Activated T-helper 2 cell treated with anti-CD3 and anti-CD28 coated beads, Interferon-gamma antibody, Interleukin-2, Interleukin-4, amounts not matched to agents 10 μg/mL and 5 μg/mL and 100 μg/mL, durations not matched to agents 14 hours and 24 hours and 36 hours (primary cell): ENCODE data around the gene LGALS9C. TPM values are rescaled to one million over a fixed set of nuclear protein-coding genes. Genes with fewer than 3 reads are reported as not detected.
"Not testable (repeated sequence)": the region's sequence is repeated elsewhere in the genome, so short reads cannot be mapped to it uniquely, and the experiment has no call there.

Experiments
- DNase-seq: peaks from one replicate; pipeline ENCODE4 v3.0.0; 2021; ENCODE audit warnings: low spot score
- H3K27ac Mint-ChIP-seq: one replicate; pipeline ENCODE4 v1.8.0; 2021; ENCODE audit warnings: mixed read lengths
- H3K27me3 Mint-ChIP-seq: one replicate; pipeline ENCODE4 v1.8.0; 2021; ENCODE audit warnings: low read depth, mixed read lengths
- H3K36me3 Mint-ChIP-seq: one replicate; pipeline ENCODE4 v1.8.0; 2021; ENCODE audit warnings: low read depth, mixed read lengths
- H3K4me1 Mint-ChIP-seq: one replicate; pipeline ENCODE4 v1.8.0; 2021; ENCODE audit warnings: low read depth, mixed read lengths
- H3K4me3 Mint-ChIP-seq: one replicate; pipeline ENCODE4 v1.8.0; 2021; ENCODE audit warnings: low read depth, mild to moderate bottlenecking, moderate library complexity, mixed read lengths
- H3K9me3 Mint-ChIP-seq: one replicate; pipeline ENCODE4 v1.8.0; 2021; ENCODE audit warnings: mixed read lengths
- intact Hi-C: fragments of 100-400 bp; cut with micrococcal nuclease; formaldehyde crosslinking; loops from one replicate; pipeline ENCODE4 v1.15.1; 2023
- total RNA-seq: library from RNA; stranded (reverse); gene quantifications from 2 replicates; pipeline ENCODE4 v1.2.3, GENCODE V29; 2022

LGALS9C gene
- total RNA-seq: 0.34 and 0.91 TPM in 2 replicates

DNA sequence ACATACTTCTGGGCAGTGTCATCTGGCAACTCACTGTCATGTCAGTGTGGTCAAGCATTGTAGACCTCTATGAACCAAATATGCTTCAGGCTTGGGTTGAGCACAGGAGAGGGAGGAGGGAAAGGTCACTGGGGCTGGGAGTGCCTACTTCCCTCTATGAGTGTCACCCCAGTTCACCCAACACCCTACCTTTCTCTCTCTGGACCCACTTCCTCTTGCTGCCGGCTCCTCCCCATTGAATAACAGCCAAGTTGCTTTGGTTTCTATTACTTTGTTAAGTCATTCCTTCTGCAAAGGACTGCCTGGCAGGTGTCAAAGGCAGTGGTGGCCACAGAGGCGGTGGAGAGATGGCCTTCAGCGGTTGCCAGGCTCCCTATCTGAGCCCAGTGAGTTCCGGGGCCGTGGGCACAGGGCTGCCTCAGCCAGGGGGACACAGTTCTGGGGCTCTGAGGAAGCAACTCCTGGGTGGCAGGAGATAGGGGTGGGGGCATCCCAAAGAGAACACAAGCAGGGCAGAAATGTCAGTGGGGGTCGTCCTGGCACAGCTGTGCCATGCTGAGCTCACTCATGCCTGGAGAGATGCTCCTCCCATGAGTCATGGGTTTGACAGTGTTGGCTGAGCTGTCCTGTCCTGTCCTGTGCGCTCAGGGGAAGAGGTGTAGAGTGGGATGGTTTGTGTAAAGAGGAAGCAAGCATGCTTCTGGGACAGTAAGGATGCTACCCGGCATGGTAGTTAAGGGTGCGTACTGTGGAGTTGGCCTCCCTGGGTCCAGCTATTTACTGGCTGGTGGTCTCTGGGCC lies at the start of gene LGALS9C:
LGALS9C (plus strand) TSS at position 282 of the 801 bp plus-strand sequence; CDS start at position 348, 66 bp downstream.
- H3K4me1 Mint-ChIP-seq, intact Hi-C loops, DNase-seq, H3K27me3 Mint-ChIP-seq, H3K36me3 Mint-ChIP-seq, H3K9me3 Mint-ChIP-seq: not testable (repeated sequence)
- Mint-ChIP-seq H3K27ac (peak within 1 kb of the TSS; percentile 47), H3K4me3 (peak within 1 kb of the TSS; percentile 56)

DNA sequence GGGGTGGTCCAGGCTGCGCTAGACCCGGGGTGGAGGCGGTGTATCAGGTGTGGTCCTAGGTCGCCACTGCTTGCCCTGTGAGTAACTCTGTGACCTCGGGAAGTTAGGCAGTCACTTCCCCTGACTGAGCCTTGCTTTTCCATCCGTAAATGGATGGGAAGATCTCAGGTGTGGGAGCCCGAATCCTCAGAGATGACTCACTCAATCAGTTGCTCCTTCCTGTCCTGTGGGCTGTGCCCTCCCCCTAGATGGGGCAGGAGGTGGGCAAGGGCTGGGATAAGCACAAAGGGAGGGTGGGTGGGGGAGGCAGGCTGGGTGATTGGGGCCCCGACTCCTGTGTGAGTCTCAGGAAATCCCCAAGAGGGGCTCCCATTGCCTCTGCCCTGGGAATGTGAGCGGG lies 44.4 kb upstream of the LGALS9C start:
- DNase-seq, H3K36me3 Mint-ChIP-seq, H3K4me1 Mint-ChIP-seq, H3K4me3 Mint-ChIP-seq, H3K27me3 Mint-ChIP-seq, intact Hi-C loops, H3K9me3 Mint-ChIP-seq, H3K27ac Mint-ChIP-seq: not testable (repeated sequence)

DNA sequence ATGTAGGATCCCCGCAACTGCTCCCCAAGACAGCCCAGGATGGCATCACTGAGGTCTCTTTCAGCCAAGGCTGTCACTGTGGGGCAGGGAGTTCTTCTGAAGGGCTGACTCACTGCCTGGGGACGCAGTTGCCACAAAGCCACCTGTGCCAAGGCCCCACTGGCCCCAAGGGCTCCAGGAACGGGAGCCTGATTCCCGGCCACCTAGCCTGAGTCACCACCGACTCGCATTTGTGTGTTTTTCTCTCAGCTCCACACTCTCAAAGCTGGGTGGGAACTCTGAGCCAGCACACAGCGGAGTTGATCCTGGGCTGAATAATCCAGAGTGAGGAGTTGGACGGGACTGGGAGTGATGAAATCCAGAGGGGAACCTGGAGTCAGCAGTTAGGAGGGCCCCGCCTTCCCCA lies 37.1 kb upstream of the LGALS9C start:
- intact Hi-C loops, H3K9me3 Mint-ChIP-seq, H3K36me3 Mint-ChIP-seq, DNase-seq, H3K4me1 Mint-ChIP-seq, H3K4me3 Mint-ChIP-seq, H3K27ac Mint-ChIP-seq, H3K27me3 Mint-ChIP-seq: not testable (repeated sequence)

DNA sequence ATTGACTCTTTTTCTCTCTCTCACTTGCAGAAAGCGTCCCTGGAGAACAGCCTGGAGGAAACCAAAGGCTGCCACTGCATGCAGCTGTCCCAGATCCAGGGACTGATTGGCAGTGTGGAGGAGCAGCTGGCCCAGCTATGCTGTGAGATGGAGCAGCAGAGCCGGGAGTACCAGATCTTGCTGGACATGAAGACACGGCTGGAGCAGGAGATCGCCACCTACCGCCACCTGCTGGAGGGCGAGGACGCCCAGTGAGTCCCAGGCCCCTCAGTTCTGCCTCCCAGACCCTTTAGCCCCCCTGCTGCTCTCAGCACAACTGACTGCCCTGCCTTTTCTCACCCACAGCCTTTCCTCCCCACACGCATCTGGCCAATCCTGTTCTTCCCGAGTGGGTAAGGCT lies 34.5 kb upstream of the LGALS9C start:
- intact Hi-C loops, H3K27me3 Mint-ChIP-seq: not testable (repeated sequence)

DNA sequence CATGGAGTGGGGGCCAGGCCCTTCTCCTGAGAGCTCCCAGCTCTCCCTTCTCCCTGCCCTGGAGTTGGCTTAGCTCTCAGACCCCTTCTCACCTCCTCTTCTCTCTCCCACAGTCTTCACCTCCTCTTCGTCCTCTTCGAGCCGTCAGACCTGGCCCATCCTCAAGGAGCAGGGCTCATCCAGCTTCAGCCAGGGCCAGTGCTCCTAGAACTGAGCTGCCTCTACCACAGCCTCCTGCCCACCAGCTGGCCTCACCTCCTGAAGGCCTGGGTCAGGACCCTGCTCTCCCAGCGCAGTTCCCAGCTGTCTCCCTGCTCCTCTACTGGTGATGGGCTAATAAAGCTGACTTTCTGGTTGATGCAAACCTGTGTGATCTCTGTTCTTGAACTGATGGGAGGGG lies 34.1 kb upstream of the LGALS9C start:
- H3K4me1 Mint-ChIP-seq, H3K4me3 Mint-ChIP-seq, H3K36me3 Mint-ChIP-seq, H3K9me3 Mint-ChIP-seq, H3K27ac Mint-ChIP-seq, H3K27me3 Mint-ChIP-seq, DNase-seq, intact Hi-C loops: not testable (repeated sequence)

More for the DNA sequence above, 34.5 kb upstream of the LGALS9C start:
- not testable (repeated sequence) for H3K9me3 Mint-ChIP-seq, H3K4me3 Mint-ChIP-seq, H3K4me1 Mint-ChIP-seq, H3K27ac Mint-ChIP-seq, H3K36me3 Mint-ChIP-seq
- DNase-seq: peak; percentile 23

DNA sequence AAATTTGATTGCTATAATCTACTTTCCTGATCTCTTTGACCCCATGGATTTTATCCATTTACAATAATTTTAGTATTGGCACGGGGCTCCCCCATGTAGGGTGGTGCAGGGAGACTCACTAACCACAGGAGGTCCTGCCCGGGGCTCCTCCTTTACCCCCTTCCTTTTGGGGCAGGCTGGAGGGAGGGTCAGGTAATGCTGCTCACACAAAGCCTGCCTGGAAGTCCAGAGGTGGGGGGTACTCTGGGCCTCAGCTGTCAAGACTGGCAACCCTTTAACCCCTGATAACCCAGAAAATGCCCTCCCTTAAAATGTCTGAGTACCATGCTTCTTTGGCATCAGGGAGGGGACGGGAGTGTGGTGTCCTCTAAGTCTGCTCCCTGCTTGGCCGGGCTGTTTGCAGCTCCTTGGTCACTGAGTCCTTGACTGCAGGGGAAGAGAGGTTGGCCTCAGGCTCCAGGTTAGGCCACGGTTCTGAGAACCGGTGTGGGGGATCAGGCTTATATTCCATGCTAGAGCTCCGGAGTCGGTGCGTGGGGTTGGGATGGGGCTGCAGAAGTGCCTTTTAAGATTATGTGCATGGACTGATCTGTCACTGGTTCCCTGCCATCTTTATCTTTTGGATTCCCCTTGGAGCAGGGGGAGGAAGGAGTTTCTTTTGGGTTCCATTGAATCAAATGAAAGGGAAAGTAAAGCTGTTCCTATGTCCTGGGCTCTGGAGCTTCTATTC lies 28.9 kb upstream of the LGALS9C start:
- H3K27me3 Mint-ChIP-seq, H3K4me1 Mint-ChIP-seq, DNase-seq, H3K27ac Mint-ChIP-seq, H3K36me3 Mint-ChIP-seq, H3K9me3 Mint-ChIP-seq, H3K4me3 Mint-ChIP-seq, intact Hi-C loops: not testable (repeated sequence)

DNA sequence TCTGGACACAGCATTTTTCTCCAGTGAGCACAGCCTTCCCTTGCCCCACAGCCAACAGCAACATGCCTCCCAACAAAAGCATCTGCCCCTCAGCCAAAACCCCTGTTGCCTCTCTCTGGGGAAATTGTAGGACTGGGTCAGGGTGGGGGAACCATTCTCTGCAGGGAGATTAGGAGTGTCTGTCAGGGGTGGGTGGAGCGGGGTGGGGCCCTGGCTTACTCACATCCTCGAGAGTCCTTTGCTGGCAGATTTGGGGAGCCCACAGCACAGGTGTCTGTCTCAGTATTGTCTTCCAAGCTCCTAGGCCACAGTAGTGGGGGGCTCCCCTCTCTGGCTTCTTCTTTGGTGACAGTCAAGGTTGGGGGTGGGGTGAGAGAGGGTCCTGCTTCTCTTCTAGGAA lies 28.3 kb upstream of the LGALS9C start:
- H3K27ac Mint-ChIP-seq, intact Hi-C loops, H3K4me1 Mint-ChIP-seq, H3K27me3 Mint-ChIP-seq, H3K9me3 Mint-ChIP-seq, H3K36me3 Mint-ChIP-seq, H3K4me3 Mint-ChIP-seq, DNase-seq: not testable (repeated sequence)

DNA sequence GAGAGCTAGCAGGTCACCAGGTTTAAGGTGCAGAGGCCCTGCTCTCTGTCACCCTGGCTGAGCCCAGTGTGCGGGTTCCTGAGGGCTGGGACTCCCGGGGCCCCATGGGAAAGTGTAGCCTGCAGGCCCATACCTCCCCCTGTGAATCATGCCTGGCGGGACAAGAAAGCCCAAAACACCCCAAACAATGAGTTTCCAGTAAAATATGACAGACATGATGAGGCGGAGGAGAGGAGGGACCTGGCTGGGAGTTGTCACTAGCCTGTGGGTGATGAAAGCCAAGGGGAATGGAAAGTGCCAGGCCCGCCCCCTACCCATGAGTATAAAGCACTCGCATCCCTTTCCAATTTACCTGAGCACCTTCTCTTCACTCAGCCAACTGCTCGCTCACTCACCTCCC lies 26.8 kb upstream of the LGALS9C start:
- H3K4me1 Mint-ChIP-seq, H3K9me3 Mint-ChIP-seq, H3K36me3 Mint-ChIP-seq, DNase-seq, H3K27ac Mint-ChIP-seq, intact Hi-C loops, H3K27me3 Mint-ChIP-seq, H3K4me3 Mint-ChIP-seq: not testable (repeated sequence)

DNA sequence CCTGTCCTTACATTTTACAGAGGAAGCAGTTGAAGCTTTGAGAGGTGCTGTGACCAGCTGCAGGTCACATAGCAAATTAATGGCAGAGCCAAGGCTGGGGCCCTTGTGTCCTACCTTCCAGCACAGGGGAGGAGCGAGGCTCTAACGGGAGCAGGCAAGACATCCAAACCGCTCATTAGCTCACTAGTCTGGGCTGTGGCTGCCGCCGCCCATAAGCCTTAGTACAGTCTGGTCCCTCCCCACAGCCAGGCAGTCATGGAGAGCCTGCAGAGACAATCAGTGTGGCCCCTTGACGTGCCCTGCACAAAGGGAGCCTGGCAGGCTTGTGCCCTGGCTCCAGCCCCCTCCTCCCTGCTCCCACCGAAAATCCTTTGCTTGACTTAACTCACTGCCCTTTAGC lies 25.6 kb upstream of the LGALS9C start:
- H3K36me3 Mint-ChIP-seq, intact Hi-C loops, H3K27me3 Mint-ChIP-seq, DNase-seq, H3K27ac Mint-ChIP-seq, H3K9me3 Mint-ChIP-seq, H3K4me3 Mint-ChIP-seq, H3K4me1 Mint-ChIP-seq: not testable (repeated sequence)

DNA sequence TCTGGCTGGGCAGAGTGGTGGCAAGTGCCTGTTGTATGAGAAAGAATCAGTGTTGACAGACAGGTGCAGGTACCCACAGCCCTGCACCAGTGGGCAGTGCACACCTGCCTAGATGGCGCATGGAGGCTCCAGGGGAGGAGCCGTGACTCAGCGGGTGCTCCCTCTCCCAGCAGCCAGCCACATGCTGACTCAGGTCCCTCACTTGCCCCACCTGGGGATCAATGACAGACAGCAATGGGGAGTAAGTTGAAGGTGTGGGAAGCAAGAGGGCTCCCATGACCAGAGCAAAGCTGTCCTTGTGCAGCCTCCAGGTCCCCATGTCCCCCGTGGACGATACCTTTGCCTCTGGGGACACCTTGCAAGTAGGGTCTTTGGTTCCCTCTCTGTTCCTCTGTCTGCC lies 24.6 kb upstream of the LGALS9C start:
- H3K27ac Mint-ChIP-seq, intact Hi-C loops, H3K27me3 Mint-ChIP-seq, H3K4me1 Mint-ChIP-seq, DNase-seq, H3K9me3 Mint-ChIP-seq, H3K36me3 Mint-ChIP-seq, H3K4me3 Mint-ChIP-seq: not testable (repeated sequence)

DNA sequence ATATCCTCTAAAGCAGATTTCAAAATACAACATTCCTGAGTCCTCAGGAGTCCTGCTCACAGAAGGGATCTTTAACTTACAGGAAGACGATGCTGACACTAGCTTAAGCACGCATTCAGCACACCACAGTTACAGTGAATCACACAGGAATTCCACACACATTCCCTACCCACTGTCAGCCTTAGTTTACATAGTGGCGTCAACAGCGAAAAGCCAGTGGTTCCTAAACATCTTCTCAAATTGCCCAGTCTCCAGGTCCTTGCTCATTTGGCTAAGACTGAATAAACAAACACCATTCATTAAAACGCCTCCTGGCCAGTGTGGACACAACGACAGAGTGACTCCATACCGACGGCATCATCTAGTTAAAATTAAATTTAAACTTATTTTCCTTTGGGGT lies 17.6 kb upstream of the LGALS9C start:
- H3K27ac Mint-ChIP-seq, H3K9me3 Mint-ChIP-seq, H3K4me3 Mint-ChIP-seq, DNase-seq, intact Hi-C loops, H3K36me3 Mint-ChIP-seq, H3K27me3 Mint-ChIP-seq, H3K4me1 Mint-ChIP-seq: not testable (repeated sequence)

DNA sequence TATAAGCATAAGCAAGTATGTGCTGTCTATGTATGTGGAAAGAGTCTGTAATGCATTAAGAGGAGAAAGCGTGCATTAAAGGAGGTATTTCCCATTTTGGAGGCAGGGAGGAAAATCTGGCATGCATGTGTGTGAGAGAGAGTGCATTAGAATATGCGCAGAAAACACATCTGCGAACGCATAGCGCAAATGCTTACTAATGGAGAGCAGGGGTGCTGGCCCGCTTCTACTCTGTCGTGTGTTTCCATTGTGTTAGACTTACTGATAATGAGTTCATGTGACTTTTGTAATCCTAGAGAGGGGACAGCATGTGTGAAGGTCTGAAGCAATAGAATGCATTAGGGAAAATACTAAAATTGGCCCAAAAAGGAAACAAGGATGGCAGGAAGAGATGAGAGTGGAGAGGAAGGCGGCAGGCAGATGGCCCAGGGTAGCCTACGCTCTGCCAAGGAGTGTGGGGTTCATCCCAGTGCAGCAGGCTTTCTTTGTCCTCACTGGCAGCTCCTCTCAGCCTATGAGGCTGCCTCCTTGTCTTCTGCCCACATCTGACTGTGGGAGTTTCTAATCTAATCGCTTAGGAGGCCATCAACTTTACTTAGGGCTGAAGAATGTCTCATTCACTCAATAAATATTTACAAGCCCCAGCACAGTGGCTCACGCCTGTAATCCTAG lies 12.6 kb upstream of the LGALS9C start:
- H3K27me3 Mint-ChIP-seq, intact Hi-C loops, H3K27ac Mint-ChIP-seq, H3K9me3 Mint-ChIP-seq, H3K36me3 Mint-ChIP-seq, DNase-seq, H3K4me3 Mint-ChIP-seq, H3K4me1 Mint-ChIP-seq: not testable (repeated sequence)
